ENCODE measurements around the gene FSTL5. TPM values are rescaled to one million over a fixed set of nuclear protein-coding genes. Genes with fewer than 3 reads are reported as not detected.

FSTL5 gene
- total and polyA plus RNA-seq, 2 of the 8 experiments (the other 6 are each of a cell fraction or from before 2014, with no cell fraction given) = 0.09 to 0.32 TPM

DNA sequence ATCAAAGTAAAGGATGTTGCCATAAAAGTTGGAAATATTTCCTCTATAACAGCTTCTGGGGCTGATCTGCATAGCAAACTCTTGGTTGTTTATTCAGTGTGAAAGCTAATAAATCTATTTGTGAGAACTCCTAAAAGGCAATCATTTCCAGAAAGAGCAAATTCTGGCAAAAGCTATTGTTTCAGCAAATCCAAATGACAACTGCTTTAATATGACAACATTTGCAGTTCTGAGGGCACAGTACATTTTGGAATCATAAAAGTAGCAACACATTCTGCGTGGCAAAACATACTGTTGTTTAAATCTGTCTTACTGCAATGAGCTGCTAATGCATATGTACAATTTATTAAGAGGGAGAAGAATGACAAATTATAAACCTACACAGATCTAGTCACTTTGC is 818.1 kb downstream of the FSTL5 start (continued):
- TF ChIP-seq RNF2 (IDR thresholded peaks at IDR 0.05; ENCODE audit: borderline replicate concordance, low read depth, low read length, missing control alignments, poor library complexity, severe bottlenecking) = no peak

Data from H1 (cell line).